Measurements from ENCODE around the gene CYP46A1. TPM values are rescaled to one million over a fixed set of nuclear protein-coding genes. Genes with fewer than 3 reads are reported as not detected.

The CYP46A1 gene
- total and polyA plus RNA-seq, 4 donors, result 0.14 to 0.92 (median 0.48) TPM

DNA sequence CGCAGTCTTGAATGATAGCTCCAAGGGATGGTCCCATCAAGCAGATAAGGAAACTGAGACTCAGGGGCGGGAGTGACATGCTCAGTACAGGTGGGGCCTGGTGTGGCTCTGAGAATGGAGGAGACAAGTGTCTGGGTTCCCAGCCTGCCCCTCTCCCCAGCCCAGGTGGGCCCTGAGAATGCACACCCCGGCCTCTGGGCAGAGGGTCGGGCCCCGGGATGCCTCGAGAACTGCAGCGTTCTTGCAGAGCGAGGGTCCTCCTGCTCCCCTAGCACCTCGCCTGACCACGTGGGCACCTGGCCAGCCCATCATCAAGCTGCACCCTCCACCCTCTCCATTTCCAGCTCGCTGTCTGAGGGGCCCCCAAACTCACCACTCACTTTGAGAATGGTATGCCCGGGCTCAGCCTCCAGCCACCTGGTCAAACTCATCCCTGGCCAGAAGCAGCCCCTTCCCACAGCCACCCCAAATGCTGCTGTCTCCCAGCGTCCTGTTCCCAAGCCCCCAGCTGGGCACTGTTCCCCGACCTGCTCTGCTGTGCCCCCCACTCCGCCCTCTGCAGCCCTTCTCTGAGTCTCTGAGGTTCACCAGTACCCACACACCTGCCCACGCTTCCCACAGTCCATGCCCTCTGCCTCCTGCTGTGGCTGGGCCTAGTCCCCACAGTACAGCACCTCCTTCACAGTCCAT is 44.3 kb downstream of the CYP46A1 start:
- H3K4me1 ChIP-seq (ENCODE audit: control insufficient read depth in 4 of 4, insufficient read depth in 4 of 4, low read length in 3 of 4), result peaks cover 0 to 31% (median 4%) of the 10 kb centered on the region in 4 donors
- WGBS, result 88% methylated on average over 16 of the region's 16 CpGs
- H3K4me3 ChIP-seq (ENCODE audit: low read depth in 1 of 3, low read length in 3 of 3), result no peak overlapping the region
- no peaks in the 10 kb centered on the region for H3K27me3 ChIP-seq (ENCODE audit: control insufficient read depth in 4 of 4, insufficient read depth in 4 of 4, low read length in 3 of 4)
- peak; percentile 24 for DNase-seq (ENCODE audit: low spot score)
- no peaks in the 10 kb centered on the region for H3K36me3 ChIP-seq (ENCODE audit: control insufficient read depth in 4 of 4, insufficient read depth in 3 of 4, low read depth in 1 of 4, low read length in 3 of 4)
- H3K9me3 ChIP-seq (ENCODE audit: control insufficient read depth in 4 of 4, low read length in 3 of 4), result no peaks in the 10 kb centered on the region
- H3K9ac ChIP-seq (ENCODE audit: low read depth in 1 of 2, low read length in 2 of 2), result no peak overlapping the region
- no peak for TF ChIP-seq FOXA2 (IDR thresholded peaks at IDR 0.05)
- no peak for TF ChIP-seq GABPA (IDR thresholded peaks at IDR 0.05 in 1 of 2, conservative IDR thresholded peaks at IDR 0.05 in 1 of 2)
- TF ChIP-seq, protein P1, sequence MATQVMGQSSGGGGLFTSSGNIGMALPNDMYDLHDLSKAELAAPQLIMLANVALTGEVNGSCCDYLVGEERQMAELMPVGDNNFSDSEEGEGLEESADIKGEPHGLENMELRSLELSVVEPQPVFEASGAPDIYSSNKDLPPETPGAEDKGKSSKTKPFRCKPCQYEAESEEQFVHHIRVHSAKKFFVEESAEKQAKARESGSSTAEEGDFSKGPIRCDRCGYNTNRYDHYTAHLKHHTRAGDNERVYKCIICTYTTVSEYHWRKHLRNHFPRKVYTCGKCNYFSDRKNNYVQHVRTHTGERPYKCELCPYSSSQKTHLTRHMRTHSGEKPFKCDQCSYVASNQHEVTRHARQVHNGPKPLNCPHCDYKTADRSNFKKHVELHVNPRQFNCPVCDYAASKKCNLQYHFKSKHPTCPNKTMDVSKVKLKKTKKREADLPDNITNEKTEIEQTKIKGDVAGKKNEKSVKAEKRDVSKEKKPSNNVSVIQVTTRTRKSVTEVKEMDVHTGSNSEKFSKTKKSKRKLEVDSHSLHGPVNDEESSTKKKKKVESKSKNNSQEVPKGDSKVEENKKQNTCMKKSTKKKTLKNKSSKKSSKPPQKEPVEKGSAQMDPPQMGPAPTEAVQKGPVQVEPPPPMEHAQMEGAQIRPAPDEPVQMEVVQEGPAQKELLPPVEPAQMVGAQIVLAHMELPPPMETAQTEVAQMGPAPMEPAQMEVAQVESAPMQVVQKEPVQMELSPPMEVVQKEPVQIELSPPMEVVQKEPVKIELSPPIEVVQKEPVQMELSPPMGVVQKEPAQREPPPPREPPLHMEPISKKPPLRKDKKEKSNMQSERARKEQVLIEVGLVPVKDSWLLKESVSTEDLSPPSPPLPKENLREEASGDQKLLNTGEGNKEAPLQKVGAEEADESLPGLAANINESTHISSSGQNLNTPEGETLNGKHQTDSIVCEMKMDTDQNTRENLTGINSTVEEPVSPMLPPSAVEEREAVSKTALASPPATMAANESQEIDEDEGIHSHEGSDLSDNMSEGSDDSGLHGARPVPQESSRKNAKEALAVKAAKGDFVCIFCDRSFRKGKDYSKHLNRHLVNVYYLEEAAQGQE (IDR thresholded peaks at IDR 0.05), result no peak
- TF ChIP-seq, protein P2, sequence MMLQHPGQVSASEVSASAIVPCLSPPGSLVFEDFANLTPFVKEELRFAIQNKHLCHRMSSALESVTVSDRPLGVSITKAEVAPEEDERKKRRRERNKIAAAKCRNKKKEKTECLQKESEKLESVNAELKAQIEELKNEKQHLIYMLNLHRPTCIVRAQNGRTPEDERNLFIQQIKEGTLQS (IDR thresholded peaks at IDR 0.05), result no peak
- TF ChIP-seq EGR1 (IDR thresholded peaks at IDR 0.05; ENCODE audit: low read depth in 2 of 2), result no peak
- TF ChIP-seq HNF4G (IDR thresholded peaks at IDR 0.05), result no peak
- TF ChIP-seq, protein P3, sequence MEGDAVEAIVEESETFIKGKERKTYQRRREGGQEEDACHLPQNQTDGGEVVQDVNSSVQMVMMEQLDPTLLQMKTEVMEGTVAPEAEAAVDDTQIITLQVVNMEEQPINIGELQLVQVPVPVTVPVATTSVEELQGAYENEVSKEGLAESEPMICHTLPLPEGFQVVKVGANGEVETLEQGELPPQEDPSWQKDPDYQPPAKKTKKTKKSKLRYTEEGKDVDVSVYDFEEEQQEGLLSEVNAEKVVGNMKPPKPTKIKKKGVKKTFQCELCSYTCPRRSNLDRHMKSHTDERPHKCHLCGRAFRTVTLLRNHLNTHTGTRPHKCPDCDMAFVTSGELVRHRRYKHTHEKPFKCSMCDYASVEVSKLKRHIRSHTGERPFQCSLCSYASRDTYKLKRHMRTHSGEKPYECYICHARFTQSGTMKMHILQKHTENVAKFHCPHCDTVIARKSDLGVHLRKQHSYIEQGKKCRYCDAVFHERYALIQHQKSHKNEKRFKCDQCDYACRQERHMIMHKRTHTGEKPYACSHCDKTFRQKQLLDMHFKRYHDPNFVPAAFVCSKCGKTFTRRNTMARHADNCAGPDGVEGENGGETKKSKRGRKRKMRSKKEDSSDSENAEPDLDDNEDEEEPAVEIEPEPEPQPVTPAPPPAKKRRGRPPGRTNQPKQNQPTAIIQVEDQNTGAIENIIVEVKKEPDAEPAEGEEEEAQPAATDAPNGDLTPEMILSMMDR (IDR thresholded peaks at IDR 0.05; ENCODE audit: low read depth, low read length, missing input control), result no peak
- TF ChIP-seq YY1 (IDR thresholded peaks at IDR 0.05), result no peak
- TF ChIP-seq, protein P4, sequence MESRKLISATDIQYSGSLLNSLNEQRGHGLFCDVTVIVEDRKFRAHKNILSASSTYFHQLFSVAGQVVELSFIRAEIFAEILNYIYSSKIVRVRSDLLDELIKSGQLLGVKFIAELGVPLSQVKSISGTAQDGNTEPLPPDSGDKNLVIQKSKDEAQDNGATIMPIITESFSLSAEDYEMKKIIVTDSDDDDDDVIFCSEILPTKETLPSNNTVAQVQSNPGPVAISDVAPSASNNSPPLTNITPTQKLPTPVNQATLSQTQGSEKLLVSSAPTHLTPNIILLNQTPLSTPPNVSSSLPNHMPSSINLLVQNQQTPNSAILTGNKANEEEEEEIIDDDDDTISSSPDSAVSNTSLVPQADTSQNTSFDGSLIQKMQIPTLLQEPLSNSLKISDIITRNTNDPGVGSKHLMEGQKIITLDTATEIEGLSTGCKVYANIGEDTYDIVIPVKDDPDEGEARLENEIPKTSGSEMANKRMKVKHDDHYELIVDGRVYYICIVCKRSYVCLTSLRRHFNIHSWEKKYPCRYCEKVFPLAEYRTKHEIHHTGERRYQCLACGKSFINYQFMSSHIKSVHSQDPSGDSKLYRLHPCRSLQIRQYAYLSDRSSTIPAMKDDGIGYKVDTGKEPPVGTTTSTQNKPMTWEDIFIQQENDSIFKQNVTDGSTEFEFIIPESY (IDR thresholded peaks at IDR 0.05), result no peak
- no peak for TF ChIP-seq RAD21 (IDR thresholded peaks at IDR 0.05)
- TF ChIP-seq JUND (IDR thresholded peaks at IDR 0.05), result no peak
- no peak for TF ChIP-seq RXRA (IDR thresholded peaks at IDR 0.05)
- no peak overlapping the region for H3K27ac ChIP-seq (ENCODE audit: low read depth in 1 of 2, low read length in 2 of 2)

DNA sequence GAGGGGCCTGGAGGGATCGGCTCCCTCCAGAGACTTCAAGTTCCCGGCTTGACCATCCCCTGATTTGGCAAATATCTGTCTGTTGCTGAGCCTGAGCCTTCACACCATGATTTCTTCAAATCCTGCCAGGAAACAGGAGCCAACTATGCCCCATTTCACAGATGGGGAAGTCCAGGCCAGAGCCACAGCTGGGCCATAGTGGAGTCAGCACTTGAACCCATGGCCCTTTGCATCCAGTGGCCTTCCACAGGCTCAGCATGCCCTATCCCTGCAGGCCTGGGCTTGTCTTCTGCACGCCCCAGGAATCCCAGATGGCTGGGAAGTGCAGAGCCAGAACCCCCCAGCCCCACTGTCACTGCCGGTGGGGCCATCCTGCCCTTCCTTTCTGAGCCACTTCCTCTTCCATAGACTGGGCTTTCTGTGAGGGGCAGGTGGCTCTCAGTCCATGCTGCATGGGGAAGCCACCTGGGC is 44.9 kb downstream of the CYP46A1 start:
- no peak overlapping the region for H3K9ac ChIP-seq (ENCODE audit: low read depth in 1 of 2, low read length in 2 of 2)
- H3K36me3 ChIP-seq (ENCODE audit: control insufficient read depth in 4 of 4, insufficient read depth in 3 of 4, low read depth in 1 of 4, low read length in 3 of 4), result no peaks in the 10 kb centered on the region
- peaks cover 0 to 36% (median 5%) of the 10 kb centered on the region in 4 donors for H3K4me1 ChIP-seq (ENCODE audit: control insufficient read depth in 4 of 4, insufficient read depth in 4 of 4, low read length in 3 of 4)
- WGBS, result 83% methylated on average over 4 of the region's 4 CpGs
- no peak overlapping the region for H3K4me3 ChIP-seq (ENCODE audit: low read depth in 1 of 3, low read length in 3 of 3)
- H3K27ac ChIP-seq (ENCODE audit: low read depth in 1 of 2, low read length in 2 of 2), result no peak overlapping the region
- no peaks in the 10 kb centered on the region for H3K9me3 ChIP-seq (ENCODE audit: control insufficient read depth in 4 of 4, low read length in 3 of 4)
- H3K27me3 ChIP-seq (ENCODE audit: control insufficient read depth in 4 of 4, insufficient read depth in 4 of 4, low read length in 3 of 4), result no peaks in the 10 kb centered on the region
- peak; percentile 29 for DNase-seq (ENCODE audit: low spot score)
- TF ChIP-seq RAD21 (IDR thresholded peaks at IDR 0.05) (no peak), YY1 (IDR thresholded peaks at IDR 0.05) (no peak), SP1 (IDR thresholded peaks at IDR 0.05) (no peak), FOXA1 (IDR thresholded peaks at IDR 0.05) (no peak), TAF1 (conservative IDR thresholded peaks at IDR 0.05) (no peak), NR2F2 (IDR thresholded peaks at IDR 0.05) (no peak), EGR1 (IDR thresholded peaks at IDR 0.05; ENCODE audit: low read depth in 2 of 2) (no peak), HNF4A (conservative IDR thresholded peaks at IDR 0.05) (no peak), JUND (IDR thresholded peaks at IDR 0.05) (no peak), FOXA2 (IDR thresholded peaks at IDR 0.05) (no peak)
- TF ChIP-seq, protein P5, sequence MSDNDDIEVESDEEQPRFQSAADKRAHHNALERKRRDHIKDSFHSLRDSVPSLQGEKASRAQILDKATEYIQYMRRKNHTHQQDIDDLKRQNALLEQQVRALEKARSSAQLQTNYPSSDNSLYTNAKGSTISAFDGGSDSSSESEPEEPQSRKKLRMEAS (IDR thresholded peaks at IDR 0.05), result no peak
- TF ChIP-seq, protein P3 (IDR thresholded peaks at IDR 0.05; ENCODE audit: low read depth, low read length, missing input control), result no peak
- TF ChIP-seq, protein P4 (IDR thresholded peaks at IDR 0.05), result no peak

Data from liver (tissue), 9 donors.